Non-pigmented ciliary epithelial cell (primary cell): ENCODE results near the gene CARD9.
"Not testable (repeated sequence)": the region's sequence is repeated elsewhere in the genome, so short reads cannot be mapped to it uniquely, and the experiment has no call there.

Experiments
- DNase-seq: peaks from one replicate; pipeline ENCODE4 v3.0.0-alpha.2; 2010; ENCODE audit warnings: low read depth

CARD9 gene

GRCh38 chr9:136363949-136364748 is 9.3 kb downstream of the CARD9 start:
- no peak for DNase-seq

DNA sequence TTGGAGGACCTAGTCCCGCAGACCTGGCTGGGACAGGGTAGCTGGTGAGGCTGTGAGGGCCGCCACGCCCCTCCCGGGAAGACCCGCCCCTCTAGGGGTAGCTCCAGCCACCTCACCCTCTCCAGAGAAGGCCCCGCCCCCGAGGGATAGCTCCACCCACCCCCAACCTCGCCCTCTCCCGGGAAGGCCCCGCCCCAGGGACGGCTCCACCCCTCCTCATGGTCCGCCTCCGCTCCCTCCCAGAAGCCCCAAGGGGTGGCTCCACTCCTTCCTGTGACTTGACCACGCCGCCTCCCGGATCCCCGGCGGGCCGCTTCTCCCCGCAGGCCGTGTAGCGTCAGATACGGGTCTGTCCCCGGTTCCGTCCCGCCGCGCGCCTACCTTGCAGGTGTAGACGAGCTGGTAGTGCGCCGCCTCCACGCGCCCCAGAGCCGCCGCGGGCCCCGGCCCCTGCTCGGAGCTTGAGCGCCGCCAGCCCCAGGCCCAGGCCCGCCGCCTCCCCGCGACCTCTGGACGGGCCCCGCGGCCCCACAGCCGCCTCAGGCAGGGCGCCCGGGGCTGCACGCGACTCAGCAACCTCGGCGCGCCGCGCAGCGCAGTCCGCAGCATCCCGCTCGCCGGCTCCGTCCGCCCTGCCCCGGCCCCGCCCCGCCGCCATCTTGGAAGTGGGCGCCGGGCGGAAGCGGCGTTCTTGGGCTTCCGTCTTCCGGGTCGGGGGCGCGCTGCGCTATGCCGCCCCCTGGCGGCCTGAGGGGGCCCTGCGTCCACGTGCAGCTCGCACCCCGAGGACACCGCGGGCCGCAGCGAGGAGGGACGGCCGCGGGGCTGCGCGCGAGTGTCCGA is 10.1 kb downstream of the CARD9 start, which contains the start of gene DNLZ:
TSS of gene DNLZ (minus strand) at position 639 of the 843 bp plus-strand sequence. CDS start at position 609, 30 bp downstream.
- peak; percentile 75 for DNase-seq

DNA sequence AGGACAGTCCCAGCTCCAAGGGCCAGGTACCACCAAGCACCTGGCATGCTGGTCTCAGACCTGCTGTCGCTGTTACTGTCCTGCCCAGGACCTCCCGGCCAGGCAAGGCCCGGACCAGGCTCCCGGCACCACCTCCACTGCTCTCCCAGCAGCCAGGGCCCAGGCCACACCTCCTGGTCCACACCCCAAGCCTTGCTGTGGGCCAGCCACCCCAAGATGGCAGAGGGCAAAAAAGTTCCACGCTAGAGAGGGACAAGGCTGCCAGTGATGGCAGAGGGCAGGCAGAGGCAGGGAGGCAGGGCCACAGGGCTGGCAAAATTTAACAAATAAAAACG is 11.1 kb downstream of the CARD9 start:
- no peak for DNase-seq

DNA sequence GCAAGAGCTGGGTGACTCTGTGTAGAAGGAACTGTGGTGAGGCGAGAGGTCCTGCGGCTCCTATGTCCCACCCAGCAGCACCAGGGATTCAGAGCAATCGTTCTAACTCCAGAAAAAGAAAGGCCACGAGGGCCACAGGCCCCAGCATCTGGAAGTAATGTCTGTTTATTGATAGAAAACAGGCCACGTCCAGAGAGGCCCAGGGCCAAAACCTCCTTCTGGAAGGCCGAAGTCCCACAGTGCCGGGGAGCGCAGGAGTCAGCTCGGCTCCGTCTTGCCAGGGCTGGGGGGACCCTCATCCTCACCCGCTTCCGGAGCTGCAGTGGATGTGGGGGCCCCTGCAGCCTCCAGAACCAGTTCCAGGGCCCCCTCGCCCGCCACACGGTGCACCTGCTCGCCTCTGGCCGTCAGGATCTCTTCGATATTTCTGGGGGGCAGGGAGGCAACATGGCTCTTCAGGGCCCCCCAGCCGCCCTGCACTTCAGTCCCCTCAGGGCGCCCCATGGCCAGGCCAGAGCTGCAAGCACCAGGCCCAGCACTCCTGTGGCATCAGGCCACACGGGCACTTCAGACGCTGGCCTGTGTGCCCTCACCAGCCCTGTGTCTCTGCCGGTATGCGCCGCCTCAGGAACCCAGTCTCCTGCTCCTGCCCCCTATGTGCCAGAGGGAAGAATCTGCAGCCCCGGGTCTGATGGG is 11.6 kb downstream of the CARD9 start:
- DNase-seq = no peak

DNA sequence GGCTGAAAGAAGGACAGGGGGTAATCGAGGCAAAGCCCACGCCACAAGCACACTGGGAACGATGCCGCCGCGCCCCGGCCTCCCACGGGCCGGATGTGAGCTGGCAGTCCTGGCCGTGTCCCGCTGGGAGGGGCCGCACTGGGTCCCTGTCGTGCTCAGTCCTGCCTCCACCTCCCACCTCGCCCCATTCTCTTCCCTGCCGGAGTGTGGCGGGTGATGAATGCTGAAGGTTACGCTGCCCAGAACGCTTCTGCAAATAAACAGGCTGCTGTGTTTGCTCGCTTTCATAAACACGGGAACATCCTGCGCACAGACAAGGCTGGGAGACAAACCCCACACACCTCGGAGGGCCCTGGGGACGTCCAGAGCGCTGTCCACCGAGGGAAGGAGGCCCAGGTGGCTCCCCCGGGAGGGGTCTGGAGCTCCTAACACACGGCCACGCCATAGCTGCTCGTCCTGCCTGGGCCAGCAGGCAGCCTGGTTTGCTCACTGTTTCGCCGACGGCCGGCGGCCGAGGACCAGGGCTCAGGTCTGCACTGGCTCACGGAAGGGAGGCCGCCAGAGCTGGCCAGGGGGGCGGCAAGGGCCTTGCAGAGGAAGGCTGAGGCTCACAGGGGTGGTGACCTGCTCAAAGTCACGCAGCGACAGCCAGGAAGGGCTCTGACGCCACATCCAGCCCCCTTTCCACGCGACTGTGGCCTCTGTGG is 12.3 kb downstream of the CARD9 start:
- no peak for DNase-seq

DNA sequence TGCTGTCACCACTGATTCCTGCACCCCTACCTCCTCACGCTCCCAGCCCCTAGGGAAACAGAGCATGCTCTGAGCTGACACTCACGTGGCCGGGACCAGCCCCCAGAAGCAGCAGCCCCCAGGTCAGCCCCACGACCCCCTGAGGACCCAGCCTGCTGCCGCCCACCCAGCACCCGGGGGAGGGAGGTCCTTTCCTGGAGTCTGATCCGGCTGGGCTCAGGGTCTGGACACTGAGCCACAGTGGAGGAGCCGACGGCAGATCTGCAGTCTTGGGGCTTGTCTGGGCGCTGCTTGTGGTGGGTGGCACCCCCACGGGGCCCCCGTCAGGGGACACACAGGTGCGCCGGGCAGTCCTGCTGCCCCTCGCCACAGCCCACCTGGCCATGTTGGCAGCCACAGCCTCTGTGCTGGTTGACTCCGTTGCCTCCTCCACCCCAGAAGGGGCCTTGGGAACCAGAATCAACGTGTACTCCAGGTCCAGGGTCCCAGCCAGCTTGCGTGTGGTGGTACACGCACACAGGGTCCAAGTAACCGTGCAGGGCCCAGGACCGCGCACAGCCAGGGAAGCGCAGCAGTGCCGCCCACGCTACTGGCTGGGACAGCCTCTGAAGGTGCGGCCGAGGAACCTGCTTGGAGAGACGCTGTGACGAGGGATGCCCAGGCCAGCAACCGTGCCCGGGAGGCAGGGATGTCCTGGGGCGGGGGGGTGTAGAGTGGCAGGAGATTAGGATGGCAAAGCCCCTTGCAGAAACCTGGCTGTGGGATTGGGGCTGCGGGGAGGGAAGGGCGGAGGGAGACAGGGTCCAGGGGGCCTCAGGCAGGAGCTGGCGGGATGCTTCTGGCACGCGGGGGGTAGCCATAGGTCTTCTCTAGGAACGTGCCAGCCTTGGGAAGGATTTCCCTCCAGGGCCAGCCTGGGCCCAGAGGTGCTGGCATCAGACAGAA is 13.4 kb downstream of the CARD9 start:
- no peak for DNase-seq

DNA sequence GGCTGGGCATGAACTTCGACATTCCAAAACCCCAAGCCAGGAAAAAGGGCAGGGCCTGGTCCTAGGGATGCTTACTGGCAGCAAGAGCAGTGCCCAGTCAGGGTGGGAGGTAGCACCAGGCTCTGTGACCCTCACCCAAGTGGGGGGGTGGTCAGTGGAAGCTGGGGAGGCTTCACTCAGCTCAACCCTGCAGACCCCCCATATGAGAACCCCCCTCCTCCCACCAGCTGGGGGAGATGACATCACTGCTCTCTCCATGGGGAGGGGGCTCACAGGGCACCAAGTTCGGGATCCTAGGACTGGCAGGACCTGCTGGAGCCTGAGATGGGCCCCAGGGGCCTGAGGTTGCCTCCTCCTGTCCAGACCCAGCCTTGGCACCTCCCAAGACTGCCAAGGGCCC is 14.6 kb downstream of the CARD9 start:
- no peak for DNase-seq

DNA sequence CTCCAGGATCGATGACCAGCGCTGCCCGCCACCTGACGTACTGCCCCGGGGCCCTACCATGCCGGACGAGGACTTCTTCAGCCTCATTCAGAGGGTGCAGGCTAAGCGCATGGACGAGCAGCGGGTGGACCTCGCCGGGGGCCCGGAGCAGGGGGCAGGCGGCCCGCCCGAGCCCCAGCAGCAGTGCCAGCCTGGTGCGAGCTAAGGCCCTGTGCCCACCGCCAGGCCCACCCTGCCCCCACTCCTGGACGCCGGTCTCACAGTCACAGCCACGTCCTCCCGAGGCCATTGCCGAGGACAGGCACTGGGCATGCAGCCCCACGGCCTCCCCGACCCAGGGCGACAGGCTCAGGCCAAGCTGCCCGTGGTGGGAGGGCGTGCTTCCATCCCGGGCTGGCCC is 15.5 kb downstream of the CARD9 start:
- DNase-seq = no peak

GRCh38 chr9:136357202-136357725 is 16.2 kb downstream of the CARD9 start:
- no peak for DNase-seq

DNA sequence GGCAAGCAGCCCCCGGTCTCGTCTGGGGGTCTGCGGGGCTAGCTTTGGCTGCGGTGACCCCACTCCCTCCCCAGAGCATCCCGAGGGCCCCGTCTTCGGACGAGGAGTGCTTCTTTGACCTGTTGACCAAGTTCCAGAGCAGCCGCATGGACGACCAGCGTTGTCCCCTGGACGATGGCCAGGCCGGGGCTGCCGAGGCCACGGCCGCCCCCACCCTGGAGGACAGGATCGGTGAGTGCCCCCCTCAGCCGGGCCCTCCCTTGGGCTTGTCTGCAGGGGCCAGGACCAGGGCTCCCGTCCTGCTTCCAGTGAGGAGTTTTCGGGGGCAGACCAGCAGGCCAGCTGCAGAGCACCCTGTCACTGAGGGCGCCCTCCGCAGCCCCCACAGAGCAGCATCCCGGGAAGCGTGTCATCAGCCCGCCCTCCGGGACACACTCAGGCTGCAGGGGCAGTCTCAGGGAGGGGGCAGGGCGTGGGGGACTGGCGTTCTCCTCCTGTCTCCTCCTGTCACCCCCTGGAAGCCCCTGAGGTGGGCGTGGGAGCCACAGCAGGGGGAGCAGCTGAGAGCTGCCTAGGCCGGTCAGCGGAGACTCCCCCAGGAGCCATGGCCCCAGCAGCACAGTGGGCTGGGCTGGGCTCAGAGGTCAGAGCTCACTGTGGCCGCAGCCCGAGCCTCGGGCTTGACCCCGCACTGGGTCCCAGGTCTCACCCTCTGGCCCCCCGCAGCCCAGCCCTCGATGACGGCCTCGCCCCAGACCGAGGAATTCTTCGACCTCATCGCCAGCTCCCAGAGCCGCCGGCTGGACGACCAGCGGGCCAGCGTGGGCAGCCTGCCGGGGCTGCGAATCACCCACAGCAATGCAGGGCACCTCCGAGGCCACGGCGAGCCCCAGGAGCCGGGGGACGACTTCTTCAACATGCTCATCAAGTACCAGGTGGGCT is 17.6 kb downstream of the CARD9 start:
- DNase-seq = no peak

DNA sequence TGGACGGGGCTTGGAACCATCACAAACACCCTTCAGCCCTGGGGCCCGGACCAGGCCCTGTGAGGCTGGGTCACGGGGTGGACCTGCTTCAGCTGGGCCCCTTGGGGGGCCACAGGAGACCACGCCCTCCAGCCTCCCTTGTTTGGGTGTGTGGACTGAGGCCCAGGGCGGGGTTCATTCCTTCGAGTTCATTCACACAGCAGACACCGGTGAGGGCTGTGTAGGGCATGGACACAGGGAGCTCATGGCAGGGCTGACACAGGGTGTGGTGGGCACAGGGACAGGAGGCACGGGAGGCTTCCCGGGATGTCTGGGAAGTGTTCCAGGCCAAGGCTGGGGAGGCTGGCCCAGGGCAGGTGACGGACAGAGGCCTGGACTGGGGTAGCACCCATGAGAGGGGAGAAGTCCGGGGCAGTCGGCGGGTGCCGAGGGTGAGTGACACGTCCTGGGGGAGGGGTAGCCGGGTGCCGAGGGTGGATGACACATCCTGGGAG is 18.8 kb downstream of the CARD9 start:
- DNase-seq = no peak

GRCh38 chr9:136353757-136354488 is 19.5 kb downstream of the CARD9 start:
- no peak for DNase-seq

DNA sequence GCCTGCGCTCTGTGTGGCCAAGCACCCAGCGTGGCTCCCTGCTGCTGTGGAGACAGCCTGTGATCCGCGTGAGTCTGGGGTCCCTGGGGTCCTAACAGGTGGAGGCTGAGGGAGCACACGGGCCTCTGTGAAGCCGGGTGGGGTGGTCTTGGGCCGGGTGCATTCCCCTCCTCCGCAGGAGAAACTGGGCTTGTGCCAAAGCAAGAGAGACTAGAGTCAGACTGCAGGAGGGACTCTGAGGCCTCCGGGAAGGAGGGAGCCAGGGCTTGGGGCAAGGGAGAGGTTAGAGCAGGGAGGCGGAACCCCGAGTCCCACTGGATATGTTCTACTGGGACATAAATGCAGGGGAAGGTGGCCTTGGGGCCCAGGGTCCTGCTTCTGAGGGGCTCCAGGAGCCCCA is 20.4 kb downstream of the CARD9 start:
- DNase-seq = no peak

GRCh38 chr9:136352682-136353081 is 20.8 kb downstream of the CARD9 start:
- no peak for DNase-seq

GRCh38 chr9:136351868-136352267 is 21.6 kb downstream of the CARD9 start:
- not testable (repeated sequence) for DNase-seq

- no peak for DNase-seq
These were observed 22.1 kb downstream of the CARD9 start for GRCh38 chr9:136351252-136351800.

DNA sequence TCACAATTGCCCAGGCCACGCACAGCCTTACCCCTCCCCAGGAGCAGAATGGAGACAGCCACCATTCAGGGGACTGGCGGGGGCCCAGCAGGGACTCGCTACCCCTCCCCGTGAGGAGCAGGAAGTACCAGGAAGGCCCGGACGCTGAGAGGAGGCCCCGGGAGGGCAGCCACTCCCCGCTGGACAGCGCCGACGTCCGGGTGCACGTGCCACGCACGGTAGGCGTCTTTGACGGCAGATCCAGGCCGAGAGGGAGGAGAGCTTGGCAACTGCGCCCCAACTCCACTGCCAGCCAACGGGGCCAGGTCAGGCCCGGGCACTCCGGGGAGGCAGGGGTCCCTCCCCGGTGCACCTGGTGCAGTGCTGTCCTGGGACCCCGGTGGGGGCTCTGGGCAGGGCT is 23.9 kb downstream of the CARD9 start:
- no peak for DNase-seq

- DNase-seq = no peak
These were observed 24.8 kb downstream of the CARD9 start for GRCh38 chr9:136348691-136349090.
